H1 (cell line): ENCODE measurements around the gene ZBTB47. TPM values are rescaled to one million over a fixed set of nuclear protein-coding genes. Genes with fewer than 3 reads are reported as not detected.

Experiments
- CTCF ChIA-PET: fragments of 300-600 bp; sonication (Branson Sonifier 250); formaldehyde crosslinking; loops from one replicate; lab custom pipeline; 2021; ENCODE audit not compliant: partially characterized antibody; lab: Charles Lee
- POLR2A ChIA-PET: fragments of 300-600 bp; sonication (Branson Sonifier 250); formaldehyde crosslinking; loops from one replicate; lab custom pipeline; 2021; ENCODE audit warnings: inconsistent platforms; ENCODE audit not compliant: partially characterized antibody; lab: Charles Lee
- DNase-seq, 2 experiments: peaks; one replicate each; pipeline versions ENCODE4 v3.0.0 to v3.0.0-alpha.2; 2010 to 2022; ENCODE audit warnings: low spot score in 2 of 2, low read depth in 1 of 2, mixed read lengths in 1 of 2
- FAIRE-seq: peaks from 2 replicates; lab custom pipeline; 2011; peaks lifted over from hg19 to GRCh38; lab: Jason Lieb, UNC
- H2AFZ ChIP-seq: 2 replicates; pipeline ENCODE4 v1.8.1; 2012; ENCODE audit warnings: low read length, inconsistent platforms
- H2AK5ac ChIP-seq: 2 replicates; pipeline ENCODE4 v1.6.1; 2013; ENCODE audit warnings: low read depth, low read length
- H2BK120ac ChIP-seq: replicated peaks from 2 replicates; pipeline ENCODE3; 2013; ENCODE audit warnings: low read depth, low read length, inconsistent platforms
- H2BK12ac ChIP-seq: 2 replicates; pipeline ENCODE4 v1.6.1; 2013; ENCODE audit warnings: low read depth, low read length
- H2BK15ac ChIP-seq: 2 replicates; pipeline ENCODE4 v1.6.1; 2013; ENCODE audit warnings: low read length
- H2BK20ac ChIP-seq: 2 replicates; pipeline ENCODE4 v1.6.1; 2013; ENCODE audit warnings: low read length
- H2BK5ac ChIP-seq: 2 replicates; pipeline ENCODE4 v1.6.1; 2013; ENCODE audit warnings: low read depth, low read length
- H3K14ac ChIP-seq: 2 replicates; pipeline ENCODE4 v1.6.1; 2013; ENCODE audit warnings: inconsistent platforms; ENCODE audit not compliant: insufficient read length
- H3K18ac ChIP-seq: 2 replicates; pipeline ENCODE4 v1.6.1; 2013; ENCODE audit warnings: low read length; ENCODE audit errors: extremely low read depth
- H3K23ac ChIP-seq: 2 replicates; pipeline ENCODE4 v1.6.1; 2013; ENCODE audit warnings: inconsistent platforms; ENCODE audit not compliant: insufficient read length
- H3K23me2 ChIP-seq: 2 replicates; pipeline ENCODE4 v1.6.1; 2013; ENCODE audit warnings: low read depth, low read length
- H3K27ac ChIP-seq: 2 replicates; pipeline ENCODE4 v1.6.1; 2011; ENCODE audit warnings: low read depth, low read length, inconsistent platforms
- H3K27me3 ChIP-seq, 4 experiments: replicated peaks in 1 of 4; 1 replicate in 1 of 4; 2 replicates in 3 of 4; pipeline versions ENCODE4 v1.6.1 to v1.8.1; 2011 to 2013; ENCODE audit warnings: low read length in 3 of 4, mild to moderate bottlenecking in 3 of 4, inconsistent platforms in 2 of 4, mixed read lengths in 2 of 4, moderate library complexity in 1 of 4; ENCODE audit not compliant: control insufficient read depth in 3 of 4, insufficient read depth in 3 of 4; ENCODE audit errors: extremely low read depth in 1 of 4
- H3K36me3 ChIP-seq, 4 experiments: 2 replicates each; pipeline versions ENCODE4 v1.6.1 to v1.8.1; 2011 to 2013; ENCODE audit warnings: mild to moderate bottlenecking in 4 of 4, low read length in 3 of 4, moderate library complexity in 2 of 4, control low read depth in 1 of 4, inconsistent platforms in 1 of 4; ENCODE audit not compliant: insufficient read depth in 4 of 4, control insufficient read depth in 2 of 4
- H3K4ac ChIP-seq: replicated peaks from 2 replicates; pipeline ENCODE3; 2013; ENCODE audit warnings: low read length, low read depth, mixed read lengths, inconsistent platforms; ENCODE audit not compliant: insufficient read length
- H3K4me1 ChIP-seq, 4 experiments: replicated peaks in 1 of 4; 1 replicate in 1 of 4; 2 replicates in 3 of 4; pipeline versions ENCODE4 v1.6.1 to v1.8.1; 2011 to 2013; ENCODE audit warnings: low read length in 3 of 4, inconsistent platforms in 2 of 4, mixed read lengths in 1 of 4; ENCODE audit not compliant: insufficient read depth in 4 of 4, control insufficient read depth in 3 of 4
- H3K4me2 ChIP-seq, 2 experiments: 2 replicates each; pipeline versions ENCODE4 v1.6.1 to v1.8.1; 2011 to 2013; ENCODE audit warnings: low read depth in 2 of 2, low read length in 2 of 2, control low read depth in 1 of 2, inconsistent platforms in 1 of 2, mild to moderate bottlenecking in 1 of 2; ENCODE audit not compliant: insufficient read depth in 1 of 2
- H3K4me3 ChIP-seq, 4 experiments: fragments of 200-600, 300-600 bp in 1 of 4; sonication (generic), shearing (Covaris generic), sonication (Bioruptor Twin) in 1 of 4; 2 replicates each; pipeline versions ENCODE4 v1.5.1 to v1.8.1; 2011 to 2016; ENCODE audit warnings: low read length in 4 of 4, low read depth in 3 of 4, control low read depth in 2 of 4, inconsistent platforms in 2 of 4, mild to moderate bottlenecking in 2 of 4, mixed read lengths in 1 of 4, moderate library complexity in 1 of 4; ENCODE audit not compliant: insufficient read depth in 2 of 4; ENCODE audit errors: extremely low read depth in 1 of 4
- H3K56ac ChIP-seq: replicated peaks from 2 replicates; pipeline ENCODE3; 2013; ENCODE audit warnings: low read depth, mild to moderate bottlenecking, mixed read lengths, low read length, inconsistent platforms; ENCODE audit not compliant: insufficient read length
- H3K79me1 ChIP-seq: 2 replicates; pipeline ENCODE4 v1.6.1; 2013; ENCODE audit warnings: low read depth, low read length, control low read depth
- H3K79me2 ChIP-seq, 2 experiments: 2 replicates each; pipeline versions ENCODE4 v1.6.1 to v1.8.1; 2012 to 2013; ENCODE audit warnings: low read length in 2 of 2, mild to moderate bottlenecking in 2 of 2, inconsistent platforms in 1 of 2; ENCODE audit not compliant: insufficient read depth in 2 of 2, control insufficient read depth in 1 of 2
- H3K9ac ChIP-seq, 4 experiments: replicated peaks in 1 of 4; 1 replicate in 1 of 4; 2 replicates in 3 of 4; pipeline versions ENCODE4 v1.6.1 to v1.8.1; 2011 to 2013; ENCODE audit warnings: low read depth in 3 of 4, low read length in 3 of 4, control low read depth in 2 of 4, mild to moderate bottlenecking in 2 of 4, moderate library complexity in 2 of 4, inconsistent platforms in 1 of 4; ENCODE audit errors: extremely low read depth in 1 of 4
- H3K9me3 ChIP-seq, 2 experiments: 2 replicates each; pipeline versions ENCODE4 v1.6.1 to v1.8.1; 2012 to 2013; ENCODE audit warnings: mild to moderate bottlenecking in 2 of 2, moderate library complexity in 2 of 2, control low read depth in 1 of 2, inconsistent platforms in 1 of 2, low read depth in 1 of 2, low read length in 1 of 2, mixed read lengths in 1 of 2; ENCODE audit not compliant: insufficient read depth in 2 of 2
- H4K20me1 ChIP-seq, 2 experiments: replicated peaks in 1 of 2; 2 replicates each; pipeline versions ENCODE3 to v1.8.1; 2011 to 2013; ENCODE audit warnings: inconsistent platforms in 2 of 2, low read length in 2 of 2, mild to moderate bottlenecking in 1 of 2; ENCODE audit not compliant: insufficient read depth in 2 of 2, control insufficient read depth in 1 of 2
- H4K5ac ChIP-seq: 2 replicates; pipeline ENCODE4 v1.6.1; 2013; ENCODE audit warnings: low read length, low read depth, mixed read lengths, inconsistent platforms; ENCODE audit not compliant: insufficient read length
- H4K8ac ChIP-seq: 2 replicates; pipeline ENCODE4 v1.8.0; 2013; ENCODE audit warnings: mild to moderate bottlenecking, moderate library complexity, low read length, inconsistent platforms; ENCODE audit not compliant: insufficient read depth; ENCODE audit errors: extremely low read depth
- H4K91ac ChIP-seq: replicated peaks from 2 replicates; pipeline ENCODE3; 2013; ENCODE audit warnings: low read length, mixed read lengths, inconsistent platforms; ENCODE audit not compliant: insufficient read length
- ATF2 ChIP-seq: IDR thresholded peaks from 2 replicates; pipeline ENCODE4 v1.6.1; 2012; ENCODE audit warnings: low read length, inconsistent platforms
- BRCA1 ChIP-seq: IDR thresholded peaks from 2 replicates; pipeline ENCODE4 v1.6.1; 2012; ENCODE audit warnings: low read depth, low read length, improper control_type of control experiment
- NANOG ChIP-seq: IDR thresholded peaks from 2 replicates; pipeline ENCODE4 v1.6.1; 2011; ENCODE audit warnings: low read length, low read depth, mild to moderate bottlenecking, inconsistent platforms; ENCODE audit not compliant: insufficient read depth, poor library complexity, severe bottlenecking
- WGBS, 2 experiments: shearing (Covaris generic) in 1 of 2; methylation state at CpG; one replicate each; pipeline versions ENCODE4 v1.1.6 to v1.1.7; 2013 to 2015; ENCODE audit warnings: low lambda C conversion rate in 2 of 2, mixed read lengths in 2 of 2, inconsistent platforms in 1 of 2, low coverage in 1 of 2, missing lambda C conversion rate in 1 of 2; ENCODE audit not compliant: insufficient replicate concordance in 2 of 2, insufficient coverage in 1 of 2, insufficient read length in 1 of 2; ENCODE audit errors: extremely low coverage in 1 of 2, missing lambda C conversion rate in 1 of 2; 5-methylcytosine and 5-hydroxymethylcytosine counted together
- polyA plus RNA-seq, 7 experiments: library from polyadenylated mRNA; depleted of rRNA in 3 of 7; stranded (reverse) in 5 of 7; unstranded in 2 of 7; fragments of >200 nt in 5 of 7; fragments of 200-250 nt in 2 of 7; gene quantifications; 1 replicate in 5 of 7; 2 replicates in 1 of 7; 4 replicates in 1 of 7; pipeline versions ENCODE4 v1.2.1 to v1.2.3, GENCODE V29; 2011 to 2013; ENCODE audit warnings: missing spikeins in 2 of 7, mixed read lengths in 2 of 7
- total RNA-seq: library from RNA; stranded (reverse); fragmentation: NEBNext Ultra II Directional; extraction: Animal tissue kit (Norgen Biotek cat#: 25700); gene quantifications from 2 replicates; pipeline ENCODE4 v1.2.1, GENCODE V29; 2021

The ZBTB47 gene
- total and polyA plus RNA-seq, 2 of the 8 experiments (the other 6 are each of a cell fraction or from before 2014, with no cell fraction given), result 2.8 to 4.1 TPM

GRCh38 chr3:42631620-42632019 lies 21.9 kb upstream of the ZBTB47 start:
- FAIRE-seq, result peak; percentile 84
- Histone ChIP-seq H3K79me2 (no peaks in the 10 kb centered on the region), H3K9me3 (no peaks in the 10 kb centered on the region), H2BK20ac (peak overlapping the region; percentile 34; the same call in 1 of the 2 replicates), H4K5ac (no peak overlapping the region), H3K4ac (no peak overlapping the region), H2BK15ac (no peak overlapping the region), H2BK120ac (no peak overlapping the region), H3K27ac (no peak overlapping the region), H4K8ac (no peak overlapping the region), H3K18ac (no peak overlapping the region), H2BK12ac (peak overlapping the region; percentile 22; the same call in 1 of the 2 replicates), H3K79me1 (no peaks in the 10 kb centered on the region), H4K20me1 (peaks cover 2 to 3% of the 10 kb centered on the region in 2 experiments), H3K4me1 (peaks cover 0 to 12% (median 11%) of the 10 kb centered on the region in 4 experiments; a peak in 5 of 7 replicates), H2AFZ (no peak overlapping the region), H3K23ac (no peak overlapping the region), H3K4me3 (no peak overlapping the region; a peak in 1 of 8 replicates), H3K23me2 (no peaks in the 10 kb centered on the region), H3K56ac (no peak overlapping the region), H3K4me2 (peak overlapping the region in 1 of 2 experiments; percentile 63), H3K36me3 (peaks cover 10 to 66% (median 38%) of the 10 kb centered on the region in 4 experiments)
- WGBS, 2 experiments, result 89% methylated on average over 2 of the region's 2 CpGs; no CpG with 5 or more reads in 1 of the 2 experiments
- POLR2A ChIA-PET, result interaction anchor here (2.2 kb wide), 1 partner anchor 11 kb away, joined by 5 read pairs; no protein-coding TSS in a partner anchor
- CTCF ChIA-PET, result no interaction called here
- TF ChIP-seq BRCA1, result no peak
- peak; percentile 28 for TF ChIP-seq NANOG
- TF ChIP-seq ATF2, result 0 out of 2 replicates have a peak, but pooled peaks have one; percentile 42
- TF ChIP-seq, all 59 proteins: peak for 2
- H3K9ac ChIP-seq, result peak overlapping the region in 1 of 4 experiments; percentile 4; a peak in 1 of 7 replicates
- H2AK5ac ChIP-seq, result peak overlapping the region; percentile 40; the same call in 1 of the 2 replicates
- no peak overlapping the region for H3K14ac ChIP-seq
- H4K91ac ChIP-seq, result no peak overlapping the region
- no peak for DNase-seq
- H2BK5ac ChIP-seq, result no peak overlapping the region; the same call in 1 of the 2 replicates
- no peaks in the 10 kb centered on the region for H3K27me3 ChIP-seq
